ENCODE results near the gene LAMA2.

DNA sequence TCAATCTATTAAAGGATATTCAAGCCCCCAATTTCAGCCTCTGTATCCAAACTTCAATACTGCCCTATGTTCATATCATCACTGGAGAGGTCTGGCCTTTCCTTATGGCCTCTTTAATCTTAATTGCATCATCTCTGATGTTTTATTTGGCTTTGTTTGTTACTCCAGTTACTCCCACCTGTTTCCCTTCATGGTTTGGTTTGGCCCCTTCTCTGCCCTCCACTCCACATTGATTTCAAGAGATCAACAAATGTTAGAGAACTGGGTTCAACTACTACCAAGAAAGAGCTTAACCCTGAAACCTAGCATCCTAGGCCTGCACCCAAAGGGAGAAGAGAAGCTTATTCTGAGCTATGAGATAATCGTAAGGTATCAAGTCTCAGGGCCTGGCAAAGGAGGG lies 221.6 kb downstream of the LAMA2 start:
- TF ChIP-seq, protein P1, sequence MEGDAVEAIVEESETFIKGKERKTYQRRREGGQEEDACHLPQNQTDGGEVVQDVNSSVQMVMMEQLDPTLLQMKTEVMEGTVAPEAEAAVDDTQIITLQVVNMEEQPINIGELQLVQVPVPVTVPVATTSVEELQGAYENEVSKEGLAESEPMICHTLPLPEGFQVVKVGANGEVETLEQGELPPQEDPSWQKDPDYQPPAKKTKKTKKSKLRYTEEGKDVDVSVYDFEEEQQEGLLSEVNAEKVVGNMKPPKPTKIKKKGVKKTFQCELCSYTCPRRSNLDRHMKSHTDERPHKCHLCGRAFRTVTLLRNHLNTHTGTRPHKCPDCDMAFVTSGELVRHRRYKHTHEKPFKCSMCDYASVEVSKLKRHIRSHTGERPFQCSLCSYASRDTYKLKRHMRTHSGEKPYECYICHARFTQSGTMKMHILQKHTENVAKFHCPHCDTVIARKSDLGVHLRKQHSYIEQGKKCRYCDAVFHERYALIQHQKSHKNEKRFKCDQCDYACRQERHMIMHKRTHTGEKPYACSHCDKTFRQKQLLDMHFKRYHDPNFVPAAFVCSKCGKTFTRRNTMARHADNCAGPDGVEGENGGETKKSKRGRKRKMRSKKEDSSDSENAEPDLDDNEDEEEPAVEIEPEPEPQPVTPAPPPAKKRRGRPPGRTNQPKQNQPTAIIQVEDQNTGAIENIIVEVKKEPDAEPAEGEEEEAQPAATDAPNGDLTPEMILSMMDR (IDR thresholded peaks at IDR 0.05; ENCODE audit: extremely low read depth in 1 of 2, insufficient read depth in 1 of 2, low read depth in 1 of 2, low read length in 2 of 2): no peak
- no peak for TF ChIP-seq POLR2A (IDR thresholded peaks at IDR 0.05; ENCODE audit: low read depth, low read length)
- TF ChIP-seq EZH2 (IDR thresholded peaks at IDR 0.05; ENCODE audit: borderline replicate concordance, low read depth, low read length, severe bottlenecking): no peak
- TF ChIP-seq POLR2AphosphoS5 (IDR thresholded peaks at IDR 0.05; ENCODE audit: insufficient read depth, low read depth, low read length): no peak
- TF ChIP-seq MAX (IDR thresholded peaks at IDR 0.05; ENCODE audit: insufficient read depth, insufficient read length): no peak
- TF ChIP-seq GATA2 (IDR thresholded peaks at IDR 0.05; ENCODE audit: insufficient read depth, insufficient read length, low read depth, low read length): no peak
- no peak for TF ChIP-seq MYC (IDR thresholded peaks at IDR 0.05; ENCODE audit: low read depth, low read length)

Measured in endothelial cell of umbilical vein (primary cell).